GM19193 (cell line): ENCODE results near the gene TRPM4.
A peak's percentile ranks its signal among the peaks of the same experiment; 100 is the strongest.

Source experiments
- POLR2A ChIP-seq: IDR thresholded peaks from 4 replicates; pipeline ENCODE4 v1.6.1; 2011; ENCODE audit not compliant: insufficient read depth, insufficient read length; ENCODE audit errors: extremely low read depth

Gene TRPM4

GRCh38 chr19:49120868-49121267 lies 36.7 kb upstream of the TRPM4 start:
- TF ChIP-seq POLR2A: no peak

DNA sequence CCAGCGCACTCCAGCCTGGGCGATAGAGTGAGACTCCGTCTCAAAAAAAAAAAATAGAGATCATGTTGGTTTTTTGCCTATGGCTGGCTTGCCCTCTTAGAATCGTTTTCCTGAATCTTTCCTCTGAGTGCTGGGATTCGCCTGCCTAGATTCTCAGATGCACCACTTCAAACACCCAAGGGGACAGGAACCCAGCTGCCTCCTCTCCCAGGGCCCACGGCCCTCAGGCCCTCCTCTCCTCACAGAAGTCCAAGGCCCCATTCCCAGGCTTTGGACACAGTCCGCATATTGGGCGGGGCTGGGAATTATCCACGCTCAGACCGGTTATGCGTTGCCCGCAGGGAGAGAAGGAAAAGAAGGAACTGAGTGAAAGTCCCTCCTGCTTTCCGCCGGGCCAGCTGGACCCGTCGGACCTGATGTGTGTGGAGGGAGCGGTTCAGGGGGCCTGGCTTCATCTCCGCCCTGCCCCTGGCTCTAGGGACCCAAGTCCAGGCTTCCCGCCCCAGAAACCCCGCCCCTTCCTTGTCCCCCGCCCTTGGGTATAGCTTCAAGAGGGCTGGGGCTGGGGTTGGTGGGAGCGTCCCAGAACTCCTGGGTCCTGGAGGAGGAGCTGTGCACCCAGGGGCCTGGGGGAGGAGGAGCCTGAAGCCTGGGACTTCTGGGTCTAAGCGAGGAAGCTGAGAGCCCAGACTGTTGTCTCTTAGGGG lies 32.4 kb upstream of the TRPM4 start:
- no peak for TF ChIP-seq POLR2A

DNA sequence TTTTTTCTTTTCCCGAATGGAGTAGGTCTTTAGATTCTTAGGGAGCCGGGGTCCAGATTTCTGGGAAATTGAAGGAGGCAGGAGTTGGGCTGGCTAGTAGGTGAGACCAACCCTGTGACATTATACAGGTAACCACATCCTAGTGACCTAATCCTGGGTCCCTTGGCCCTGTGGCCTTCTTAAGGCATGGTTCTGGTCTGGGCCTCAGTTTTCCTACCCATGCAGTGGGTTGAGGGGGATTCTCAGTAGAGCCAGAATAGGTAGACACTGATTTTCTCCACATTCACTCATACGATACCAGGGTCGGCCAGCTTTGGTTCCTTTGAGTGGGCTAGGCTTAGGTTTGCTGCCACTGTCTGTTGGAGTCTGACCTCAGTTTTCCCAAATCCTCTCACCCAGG lies 31.0 kb upstream of the TRPM4 start:
- TF ChIP-seq POLR2A: no peak

GRCh38 chr19:49127674-49128544 lies 29.7 kb upstream of the TRPM4 start:
- TF ChIP-seq POLR2A: peak; percentile 26

DNA sequence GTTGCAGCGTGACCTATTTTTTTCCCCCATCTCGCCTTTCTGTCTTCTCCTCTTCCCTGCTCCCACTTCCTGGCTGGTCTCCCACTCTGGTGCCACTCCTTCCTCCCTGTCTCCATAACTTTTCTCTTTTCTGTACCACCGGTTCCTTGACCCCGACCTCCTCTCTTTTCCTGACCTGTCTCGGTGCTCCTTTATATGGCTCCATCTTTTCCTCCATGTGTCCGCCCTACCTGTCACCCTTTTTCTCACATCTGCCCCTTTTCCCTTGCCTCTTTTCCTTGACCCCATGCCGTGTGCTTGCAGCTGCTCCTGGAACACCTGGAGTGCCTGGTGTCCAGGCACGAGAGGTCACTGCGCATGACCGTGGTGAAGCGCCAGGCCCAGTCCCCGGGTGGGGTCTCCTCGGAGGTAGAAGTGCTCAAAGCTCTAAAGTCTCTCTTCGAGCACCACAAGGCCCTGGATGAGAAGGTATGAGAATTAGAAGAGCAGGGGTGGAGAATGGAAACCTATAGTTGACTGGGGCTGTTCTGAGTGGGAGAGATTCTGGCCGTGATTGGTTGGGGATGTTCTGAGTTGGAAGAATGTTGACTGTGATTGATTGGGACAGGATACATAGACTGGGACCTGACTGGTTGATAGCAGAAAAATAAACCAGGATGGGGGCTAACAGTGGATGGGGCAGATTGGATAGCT lies 28.9 kb upstream of the TRPM4 start:
- no peak for TF ChIP-seq POLR2A

DNA sequence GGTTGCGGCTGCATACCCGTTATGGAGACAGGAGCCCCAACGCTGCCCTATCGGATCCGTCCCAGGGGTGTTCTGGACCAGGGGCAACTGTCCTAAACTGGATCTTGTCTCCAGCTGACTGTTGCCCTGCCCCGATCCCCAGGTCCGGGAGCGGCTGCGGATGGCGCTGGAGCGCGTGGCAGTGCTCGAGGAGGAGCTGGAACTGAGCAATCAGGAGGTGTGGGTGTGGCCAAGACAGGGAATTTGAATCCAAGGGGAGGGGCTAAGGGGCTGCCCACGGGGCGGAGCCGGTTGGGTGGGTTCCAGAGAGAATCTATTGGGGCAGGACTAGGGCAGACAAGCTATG lies 28.4 kb upstream of the TRPM4 start:
- TF ChIP-seq POLR2A: no peak

GRCh38 chr19:49130325-49130724 lies 27.3 kb upstream of the TRPM4 start:
- TF ChIP-seq POLR2A: no peak

GRCh38 chr19:49132974-49133609 lies 24.5 kb upstream of the TRPM4 start:
- no peak for TF ChIP-seq POLR2A

- TF ChIP-seq POLR2A: no peak
These were observed 23.8 kb upstream of the TRPM4 start for GRCh38 chr19:49133621-49134454.

DNA sequence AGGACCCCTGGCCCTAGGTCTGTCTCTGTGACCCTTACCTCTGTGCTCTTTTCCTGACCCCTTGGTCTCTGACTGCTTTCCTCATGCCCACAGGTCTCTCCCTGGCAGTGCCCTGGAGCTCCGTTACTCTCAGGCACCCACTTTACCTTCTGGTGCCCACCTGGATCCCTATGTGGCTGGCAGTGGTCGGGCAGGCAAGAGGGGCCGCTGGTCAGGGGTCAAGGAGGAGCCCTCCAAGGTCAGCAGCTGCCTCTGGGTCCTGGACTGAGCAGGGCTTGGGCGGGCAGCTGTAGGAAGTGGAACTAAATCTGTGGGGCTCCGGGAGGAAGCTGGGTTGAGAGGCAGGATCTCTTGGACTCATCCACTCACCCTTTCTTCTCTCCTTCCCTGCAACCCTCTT lies 21.9 kb upstream of the TRPM4 start:
- no peak for TF ChIP-seq POLR2A

GRCh38 chr19:49136771-49137171 lies 20.8 kb upstream of the TRPM4 start:
- TF ChIP-seq POLR2A: no peak

DNA sequence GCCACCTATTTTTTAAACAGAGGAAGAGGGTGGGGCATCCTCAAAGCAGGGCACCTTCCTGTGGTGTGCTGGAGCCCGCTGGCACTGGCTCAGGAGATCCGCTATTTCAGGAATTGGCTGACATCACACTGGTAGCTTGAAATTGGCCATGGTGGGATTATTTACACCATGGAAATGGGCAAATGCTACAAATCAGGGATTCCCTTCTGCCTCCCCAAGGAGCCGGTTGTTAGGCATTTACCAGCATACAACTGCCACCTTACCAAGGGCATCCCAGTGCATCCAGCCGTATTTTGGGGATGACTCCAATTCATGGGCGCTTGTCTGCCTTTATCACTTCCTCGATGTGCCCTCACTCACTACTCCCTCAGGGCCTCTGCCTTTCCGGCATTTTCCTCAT lies 16.6 kb upstream of the TRPM4 start:
- no peak for TF ChIP-seq POLR2A

DNA sequence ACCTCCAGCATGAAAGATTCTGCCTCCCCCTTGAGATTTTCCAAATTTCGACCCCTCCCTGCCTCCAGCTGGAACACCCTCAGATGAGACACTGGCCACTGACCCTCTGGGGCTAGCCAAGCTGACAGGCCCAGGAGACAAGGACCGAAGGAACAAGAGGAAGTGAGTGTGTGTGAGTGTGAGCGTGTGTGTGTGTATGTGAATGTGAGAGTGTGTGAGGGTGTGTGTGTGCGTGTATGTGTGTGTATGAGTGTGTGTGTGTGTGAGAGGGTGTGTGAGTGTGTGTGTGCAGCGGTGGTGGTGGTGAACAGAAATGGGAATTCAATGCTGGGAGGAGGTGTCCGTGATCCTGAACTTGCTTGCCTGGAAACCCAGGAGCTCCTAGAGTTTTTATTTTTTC lies 16.2 kb upstream of the TRPM4 start:
- no peak for TF ChIP-seq POLR2A

DNA sequence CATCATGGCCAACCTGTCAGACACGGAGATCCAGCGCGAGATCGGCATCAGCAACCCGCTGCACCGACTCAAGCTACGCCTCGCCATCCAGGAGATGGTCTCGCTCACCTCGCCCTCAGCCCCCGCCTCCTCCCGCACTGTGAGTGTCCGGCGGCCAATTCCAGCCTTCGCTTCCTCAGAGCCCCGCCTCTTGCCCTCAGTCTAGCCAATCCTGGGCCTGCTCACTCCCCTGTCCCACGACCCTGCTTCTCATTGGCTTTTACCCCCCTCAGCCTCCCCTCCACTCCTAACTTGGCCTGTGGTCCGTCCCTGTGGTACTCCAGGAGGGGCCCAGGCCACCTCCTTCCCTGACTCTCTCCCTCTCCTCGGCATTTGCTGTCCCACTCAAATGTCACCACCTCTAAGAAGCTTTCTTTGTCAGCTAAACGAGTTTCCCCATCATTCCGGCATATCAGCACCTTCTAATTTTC lies 14.7 kb upstream of the TRPM4 start:
- TF ChIP-seq POLR2A: no peak

- no peak for TF ChIP-seq POLR2A
These were observed 11.8 kb upstream of the TRPM4 start for GRCh38 chr19:49145573-49146407.
